ENCODE results near the gene MME.

Gene MME

DNA sequence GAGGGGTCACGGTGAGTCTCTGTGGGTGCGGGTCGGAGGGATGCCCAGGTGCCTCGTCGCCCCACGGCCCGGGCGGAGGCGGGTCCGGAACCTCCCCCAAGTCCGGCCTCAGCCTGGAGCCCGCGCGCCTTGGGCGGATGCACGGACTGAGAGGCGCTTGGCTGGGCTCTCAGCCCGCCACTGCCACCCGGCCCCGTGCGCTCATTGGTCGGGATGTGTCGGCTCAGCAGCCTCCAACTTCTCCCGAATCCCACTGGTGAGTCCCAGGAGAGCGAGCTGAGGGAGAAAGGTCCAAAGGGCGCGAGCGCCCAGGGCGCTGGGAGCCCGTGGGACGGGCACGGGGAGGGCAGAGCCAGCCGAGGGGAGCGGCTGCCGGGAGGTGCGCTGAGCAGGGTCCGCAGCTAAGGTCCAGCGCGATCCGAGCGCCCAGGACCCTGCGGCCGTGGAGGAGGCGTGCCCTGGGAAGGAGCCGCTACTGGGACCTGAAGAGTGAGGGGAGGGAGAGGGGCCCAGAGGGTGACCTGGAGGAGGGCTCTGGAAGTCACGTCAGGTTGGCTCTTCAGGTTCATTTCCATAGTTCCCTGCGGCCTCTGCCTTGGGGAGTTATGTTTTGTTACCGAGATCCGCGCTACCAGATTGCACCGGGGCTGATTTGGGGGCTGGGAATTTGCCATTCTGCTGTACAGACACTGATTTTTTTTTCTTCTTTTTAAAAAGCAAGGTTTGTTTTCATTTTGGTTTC is at the start of gene MME:
MME (plus strand) TSS at position 574 of the 742 bp plus-strand sequence. CDS start 3,849 bp downstream, outside the sequence.
- DNase-seq (ENCODE audit: low read depth): no peak

DNA sequence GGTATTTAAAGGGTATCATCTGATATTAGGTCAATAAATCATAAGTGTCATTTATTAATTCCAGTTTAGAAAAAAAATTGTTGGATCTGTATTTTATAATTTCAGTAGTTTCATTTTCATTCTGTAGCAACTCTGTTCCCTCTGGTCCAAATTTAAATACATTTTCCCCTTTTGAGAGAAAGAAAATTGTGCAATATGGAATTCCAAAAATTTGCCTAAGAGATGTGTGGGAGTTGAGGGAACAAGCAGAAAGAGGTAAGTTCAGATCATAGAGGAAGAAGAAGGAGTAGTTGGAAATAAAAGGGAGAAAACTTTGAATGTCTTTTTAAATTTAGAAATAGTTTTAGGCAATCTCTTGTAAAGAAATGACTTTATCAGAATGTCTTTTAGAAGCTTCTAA is 48.9 kb upstream of the MME start:
- DNase-seq (ENCODE audit: low read depth): no peak

DNA sequence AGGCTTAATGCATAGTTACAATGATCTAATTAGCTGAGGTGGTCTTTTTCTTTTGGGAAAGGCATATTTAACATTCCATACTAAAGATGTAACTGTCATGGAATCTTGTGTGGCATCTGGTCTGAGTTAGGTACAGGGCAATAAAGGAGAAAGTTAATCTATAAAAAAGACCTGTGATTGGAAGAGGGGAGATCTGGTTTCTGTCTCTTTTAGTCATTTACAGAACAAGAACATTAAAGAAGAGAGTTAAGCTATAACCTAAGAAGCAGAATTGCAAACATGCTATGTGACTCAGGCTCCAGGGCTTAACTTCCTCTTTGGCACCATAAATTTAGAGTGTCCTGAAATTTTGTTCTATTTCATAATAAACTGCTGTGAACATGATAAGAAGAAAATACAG is 47.2 kb upstream of the MME start:
- DNase-seq (ENCODE audit: low read depth): no peak

DNA sequence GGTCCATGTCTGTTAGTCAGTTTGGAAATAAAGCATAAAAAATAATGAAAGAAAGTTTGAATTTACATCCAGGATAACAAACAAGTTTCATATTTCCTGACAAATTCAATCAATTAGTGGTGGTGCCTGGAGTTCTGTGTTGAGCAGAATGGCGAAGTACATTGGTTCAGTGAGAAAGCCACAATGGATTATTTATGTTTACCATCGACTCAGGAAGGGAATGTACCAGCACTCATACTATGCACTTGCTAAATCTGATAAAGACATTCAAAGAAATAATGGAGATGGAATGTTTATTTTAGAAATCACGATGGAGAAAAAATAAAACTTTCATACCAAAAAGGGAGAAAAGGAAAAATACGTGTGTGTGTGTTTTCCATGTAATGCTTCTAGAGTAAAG is 45.3 kb upstream of the MME start:
- DNase-seq (ENCODE audit: low read depth): no peak

DNA sequence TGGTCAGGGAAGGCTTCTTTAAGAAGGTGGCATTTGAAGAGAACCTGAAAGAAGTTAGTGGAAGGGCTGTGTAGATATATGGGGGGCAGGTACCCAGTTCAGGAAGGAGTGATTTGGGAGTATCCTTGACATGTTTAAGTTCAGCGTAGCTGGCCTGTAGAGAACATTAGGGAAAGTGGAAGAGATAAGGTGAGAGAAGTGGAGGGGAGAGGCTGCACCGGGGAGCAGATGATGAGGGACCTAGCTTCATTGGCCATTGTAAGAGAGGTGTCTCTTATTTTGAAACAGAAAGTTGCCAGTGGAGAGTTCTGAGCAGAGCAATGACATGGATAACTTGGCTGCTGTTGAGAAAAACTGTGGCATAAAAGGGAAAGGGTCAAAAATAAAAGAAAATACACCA is 44.6 kb upstream of the MME start:
- DNase-seq (ENCODE audit: low read depth): no peak

DNA sequence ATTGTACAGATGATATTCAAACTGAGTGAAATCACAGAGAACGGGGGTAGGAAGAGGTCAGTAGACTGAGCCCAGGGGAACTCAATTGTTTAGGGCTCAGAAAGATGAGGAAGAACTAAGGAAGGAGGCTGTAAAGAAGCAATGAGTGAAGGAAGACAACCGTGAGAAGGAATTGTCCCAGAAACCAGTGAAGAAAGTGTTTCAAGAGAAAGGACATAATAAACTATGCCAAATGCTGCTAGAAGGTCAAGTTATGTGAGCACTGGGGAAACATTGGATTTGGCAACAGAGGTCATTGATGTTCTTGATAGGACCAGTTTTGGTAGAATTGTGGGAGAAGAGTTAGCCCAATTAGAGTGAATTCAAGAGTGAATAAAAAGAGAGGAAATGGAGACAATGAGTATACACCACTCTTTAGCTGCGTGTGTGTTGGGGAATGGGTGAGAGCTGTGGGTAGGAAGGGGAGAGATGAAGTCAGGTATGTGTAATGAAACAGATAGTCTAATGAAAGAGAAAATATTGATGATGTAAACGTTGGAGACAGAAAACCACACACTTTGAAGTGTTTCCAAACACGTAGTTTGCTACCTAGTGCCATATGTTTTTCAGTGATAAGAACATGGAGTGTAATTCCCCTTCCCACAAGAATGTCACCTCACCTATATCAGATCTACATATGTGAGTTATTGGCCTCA is 42.5 kb upstream of the MME start:
- DNase-seq (ENCODE audit: low read depth): no peak

DNA sequence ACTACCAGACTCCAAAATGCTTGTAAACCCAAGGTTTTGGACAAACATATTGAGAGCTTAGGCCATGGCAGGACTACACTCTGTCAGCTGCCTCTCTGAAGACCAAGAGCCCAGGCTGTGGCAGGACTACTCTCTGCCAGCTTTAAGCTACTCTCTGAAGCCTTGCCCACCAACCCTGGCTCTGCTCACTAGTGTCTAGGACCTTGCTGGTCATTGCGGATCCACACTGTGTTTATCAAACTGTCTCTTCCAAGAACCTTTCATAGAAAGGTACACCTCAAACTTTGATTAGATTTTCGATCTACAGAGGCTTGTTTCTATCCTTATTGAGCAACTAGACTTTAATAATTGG is 41.9 kb upstream of the MME start:
- DNase-seq (ENCODE audit: low read depth): no peak

DNA sequence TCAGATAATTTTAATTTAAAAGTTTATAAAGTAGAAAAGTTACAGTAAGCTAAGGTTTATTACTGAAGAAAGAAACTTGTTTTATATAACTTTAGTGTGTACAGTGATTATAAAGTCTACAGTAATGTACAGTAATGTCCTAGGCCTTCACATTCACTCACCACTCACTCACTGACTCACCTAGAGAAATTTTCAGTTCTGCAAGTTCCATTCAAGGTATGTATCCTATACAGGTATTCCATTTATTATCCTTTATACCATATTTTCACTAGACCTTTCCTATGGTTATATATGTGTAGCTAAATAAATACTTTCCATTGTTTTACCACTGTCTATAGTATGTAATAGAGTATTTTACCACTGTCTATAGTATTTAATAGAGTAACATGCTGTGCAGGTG is 33.2 kb upstream of the MME start:
- no peak for DNase-seq (ENCODE audit: low read depth)

DNA sequence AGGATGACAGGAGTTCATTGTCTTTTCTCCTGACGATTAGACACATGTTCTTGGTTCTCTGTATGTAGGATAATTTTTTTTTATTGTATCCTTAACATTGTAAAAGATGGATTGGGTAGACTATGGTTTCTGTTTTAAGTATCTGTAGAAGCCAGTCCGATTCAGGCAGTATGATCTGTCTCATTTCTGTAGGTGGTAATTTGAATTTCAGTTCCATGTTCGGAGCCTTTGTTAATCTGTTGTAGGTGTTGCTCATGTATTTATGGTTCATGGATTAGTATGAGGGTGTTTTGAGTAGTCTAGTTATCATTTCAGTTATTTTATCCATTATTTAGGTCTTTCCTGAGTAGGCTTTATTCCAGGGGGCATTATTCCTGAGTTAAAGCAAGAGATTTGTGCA is 32.4 kb upstream of the MME start:
- no peak for DNase-seq (ENCODE audit: low read depth)

DNA sequence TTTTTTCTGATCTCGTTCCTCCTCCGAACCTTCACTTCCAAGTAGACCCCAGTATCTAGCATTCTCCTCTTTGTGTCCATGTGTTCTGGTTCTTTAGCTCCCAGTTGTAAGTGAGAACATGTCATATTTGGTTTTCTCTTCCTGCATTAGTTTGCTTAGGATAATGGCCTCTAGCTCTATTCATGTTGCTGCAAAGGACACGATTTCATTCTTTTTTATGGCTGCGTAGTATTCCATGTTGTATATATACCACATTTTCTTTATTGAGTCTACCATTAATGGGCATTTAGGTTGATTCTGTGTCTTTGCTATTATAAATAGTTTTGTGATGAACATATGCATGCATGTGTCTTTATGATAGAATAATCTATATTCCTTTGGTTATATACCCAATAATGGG is 30.2 kb upstream of the MME start:
- no peak for DNase-seq (ENCODE audit: low read depth)

DNA sequence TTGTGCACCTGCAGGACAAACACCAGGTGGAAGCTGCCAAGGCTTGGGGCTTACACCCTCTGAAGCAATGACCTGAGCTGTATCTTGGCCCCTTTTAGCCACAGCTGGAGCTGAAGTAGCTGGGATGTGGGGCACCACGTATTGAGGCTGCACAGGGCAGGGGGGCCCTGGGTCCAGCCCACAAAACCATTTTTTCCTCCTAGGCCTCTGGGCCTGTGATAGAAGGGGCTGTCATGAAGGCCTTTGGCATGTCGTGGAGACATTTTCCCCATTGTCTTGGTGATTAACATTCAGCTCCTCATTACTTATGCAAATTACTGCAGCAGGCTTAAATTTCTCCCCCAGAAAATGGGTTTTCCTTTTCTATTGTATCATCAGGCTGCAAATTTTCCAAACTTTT is 27.6 kb upstream of the MME start:
- DNase-seq (ENCODE audit: low read depth): no peak

DNA sequence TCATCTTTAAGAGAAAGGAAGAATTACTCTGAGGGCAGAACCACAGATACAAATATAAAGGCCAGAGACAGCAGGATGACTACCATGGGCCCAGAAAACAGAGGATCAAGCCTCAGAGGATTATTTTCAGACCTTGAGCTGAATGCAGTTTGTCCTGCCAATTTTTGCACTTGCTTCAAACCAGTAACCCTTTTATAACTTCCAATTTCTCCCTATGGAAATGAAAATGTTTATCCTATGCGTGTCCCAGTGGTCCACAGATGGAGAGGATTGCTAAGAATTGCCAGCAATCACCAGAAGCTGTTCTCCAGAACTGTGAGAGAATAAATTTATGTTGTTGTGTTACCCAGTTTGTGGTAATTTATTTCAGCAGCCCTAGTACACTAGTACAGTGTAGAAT is 26.4 kb upstream of the MME start:
- no peak for DNase-seq (ENCODE audit: low read depth)

DNA sequence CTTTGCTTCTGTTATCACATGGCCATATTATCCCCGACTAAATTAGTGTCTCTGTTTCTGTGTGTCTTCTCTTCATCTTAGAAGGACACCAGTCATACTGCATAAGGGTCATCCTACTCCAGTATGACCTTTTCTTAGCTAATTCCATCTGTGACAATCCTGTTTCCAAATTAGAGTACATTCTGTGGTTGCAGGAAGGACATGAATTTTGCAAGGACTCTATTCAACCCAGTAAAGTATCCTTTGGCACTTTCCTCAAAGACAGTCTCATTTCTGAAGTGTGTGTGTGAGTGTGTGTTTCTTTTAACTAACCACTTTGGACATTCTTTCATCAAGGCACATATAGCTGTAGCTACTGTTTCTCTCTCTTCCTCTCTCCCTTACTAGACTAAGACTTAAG is 15.2 kb upstream of the MME start:
- no peak for DNase-seq (ENCODE audit: low read depth)

DNA sequence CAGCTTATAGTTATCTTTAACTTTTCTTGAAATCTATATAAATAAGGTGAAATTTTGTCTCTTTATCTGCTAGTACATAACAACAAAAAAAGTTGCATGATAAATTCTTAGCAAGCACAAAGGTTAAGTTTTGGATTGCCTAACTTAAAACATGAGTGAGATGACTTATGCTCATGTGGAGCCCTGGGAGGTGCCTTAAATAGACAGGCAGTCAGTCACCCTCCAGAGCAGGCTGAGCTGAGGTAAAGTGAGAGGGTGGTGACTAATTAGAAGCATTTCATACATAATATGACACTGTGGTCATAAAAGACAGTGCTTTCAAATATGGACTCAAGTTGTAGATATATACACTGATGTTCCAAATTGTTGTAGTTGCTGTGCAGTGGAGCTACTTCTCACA is 14.6 kb upstream of the MME start:
- no peak for DNase-seq (ENCODE audit: low read depth)

DNA sequence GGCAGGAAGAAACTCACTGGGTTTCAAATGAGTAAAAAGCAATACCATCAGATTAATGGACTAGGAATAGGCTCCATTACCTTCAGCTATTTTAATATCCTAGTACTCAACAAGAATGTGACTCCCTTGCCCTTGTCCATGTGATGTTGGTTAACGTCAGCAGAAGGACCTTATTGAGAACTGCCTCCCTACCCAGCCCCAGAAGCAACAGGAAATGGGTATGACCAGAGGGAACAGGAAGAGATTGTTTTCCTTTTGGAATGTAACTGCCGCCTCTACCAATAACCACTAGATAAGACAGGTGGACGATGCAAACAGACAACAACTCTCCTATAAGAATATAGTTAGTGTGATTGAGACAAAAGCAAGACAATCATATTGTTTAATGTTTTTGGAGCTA is 10.4 kb upstream of the MME start:
- no peak for DNase-seq (ENCODE audit: low read depth)

DNA sequence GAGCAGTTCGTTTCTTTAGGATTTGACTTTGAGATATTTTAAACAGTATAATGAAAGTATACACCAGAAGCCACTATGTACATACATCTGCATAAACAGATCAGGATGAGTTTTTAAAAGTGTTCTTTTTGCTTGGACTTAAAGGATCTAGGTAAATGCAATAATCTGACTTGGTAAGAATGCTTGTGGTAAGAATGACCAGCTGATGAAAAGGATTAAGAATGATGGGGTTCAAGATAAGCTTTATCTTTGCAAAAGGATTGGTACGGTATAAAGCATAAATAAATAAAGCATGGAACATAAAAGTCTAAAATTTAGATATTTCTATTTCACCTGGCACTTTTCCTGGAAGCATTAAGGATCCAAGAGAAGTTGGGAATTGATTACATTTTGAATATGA is 9.8 kb upstream of the MME start:
- no peak for DNase-seq (ENCODE audit: low read depth)

DNA sequence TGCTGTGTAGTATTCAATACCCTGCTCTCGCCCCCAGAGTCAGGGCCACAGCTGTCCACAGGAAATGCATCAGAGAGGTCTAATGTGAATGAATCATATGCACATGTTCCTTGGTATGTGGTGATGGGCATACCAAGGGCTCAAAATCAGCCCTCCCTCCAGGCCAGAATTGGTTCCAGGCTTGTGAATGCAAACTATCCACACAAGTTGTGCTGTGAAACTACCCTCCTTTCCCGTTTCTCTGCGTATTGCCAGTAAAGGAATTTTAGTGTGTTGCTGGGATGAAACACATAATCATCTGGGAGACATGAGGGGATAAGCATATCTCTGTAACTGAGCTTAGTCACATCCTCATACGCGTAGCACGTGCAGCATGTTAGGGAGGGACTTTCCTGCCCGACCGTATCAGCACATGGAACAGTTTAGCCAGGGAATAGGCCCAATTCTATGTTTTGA is 9.2 kb upstream of the MME start:
- DNase-seq (ENCODE audit: low read depth): no peak

DNA sequence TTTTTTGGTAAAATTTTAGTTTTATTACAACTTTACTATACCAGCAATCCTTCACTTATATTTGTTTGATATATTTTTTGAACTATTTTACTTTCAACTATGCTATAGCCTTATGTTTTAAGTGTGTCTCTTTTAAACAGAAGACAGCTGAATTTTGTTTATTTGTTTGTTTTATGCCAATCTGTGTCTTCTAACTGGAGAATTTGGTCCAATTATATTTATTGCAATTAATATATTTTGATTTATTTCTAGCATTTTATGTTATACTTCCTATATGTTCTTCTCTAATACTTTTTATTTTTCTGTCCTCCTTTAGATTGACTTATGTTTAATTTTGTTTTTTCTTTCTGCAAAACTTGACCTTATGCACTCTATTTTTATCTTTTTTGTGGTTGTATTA is 4.9 kb upstream of the MME start:
- no peak for DNase-seq (ENCODE audit: low read depth)

DNA sequence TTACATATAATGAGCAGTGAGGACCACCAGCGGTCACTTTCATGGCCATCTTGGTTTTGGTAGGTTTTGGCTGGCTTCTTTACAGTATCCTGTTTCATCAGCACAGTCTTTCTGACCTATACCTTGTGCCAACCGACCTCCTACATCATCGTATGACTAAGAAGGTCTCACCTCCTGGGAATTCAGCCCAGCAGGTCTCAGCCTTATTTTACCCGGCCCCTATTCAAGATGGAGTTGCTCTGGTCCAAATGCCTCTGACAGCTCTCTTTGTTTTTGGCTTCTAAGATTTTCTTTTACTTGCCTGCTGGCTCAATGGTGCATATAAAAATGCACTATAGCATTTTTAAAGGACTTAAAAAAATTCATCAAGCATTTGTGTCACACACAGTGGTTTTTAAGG is 3.2 kb upstream of the MME start:
- no peak for DNase-seq (ENCODE audit: low read depth)

DNA sequence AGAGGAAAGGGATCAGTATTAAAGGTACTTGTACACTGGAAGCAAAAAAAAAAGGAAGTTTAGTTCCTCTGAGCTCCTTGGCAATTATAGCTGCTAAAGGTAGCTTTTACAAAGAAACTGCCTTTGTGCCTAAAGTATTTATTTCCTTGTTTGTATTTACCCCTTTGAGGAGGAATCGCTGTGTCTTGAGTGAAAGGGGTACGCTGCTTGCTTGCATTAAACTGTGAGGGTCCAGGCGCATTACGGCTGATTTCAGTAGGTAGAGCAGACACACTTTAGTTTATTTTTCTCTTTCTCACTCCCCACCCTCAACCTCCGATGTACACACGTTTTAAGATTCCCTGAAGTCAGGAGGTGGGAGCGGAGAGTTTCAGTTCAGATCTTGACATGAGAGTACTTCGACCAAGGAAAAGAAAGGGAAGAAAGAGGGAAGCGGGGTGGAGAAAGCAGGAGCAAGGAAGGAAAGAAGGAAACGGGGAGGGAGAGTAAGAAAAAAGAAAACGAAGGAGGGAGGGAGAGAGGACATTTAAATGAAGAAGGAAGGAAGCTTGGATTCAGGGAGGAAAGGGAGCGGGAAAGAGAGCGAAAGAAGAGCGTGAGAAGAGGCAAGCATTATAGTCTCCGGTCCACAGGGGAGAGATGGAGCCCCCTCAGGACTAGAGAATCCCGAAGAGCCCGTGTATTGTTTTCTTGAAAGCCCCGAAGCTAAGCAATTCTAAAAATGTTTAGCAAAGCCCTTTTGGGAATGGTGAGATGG is 1.2 kb upstream of the MME start:
- no peak for DNase-seq (ENCODE audit: low read depth)

DNA sequence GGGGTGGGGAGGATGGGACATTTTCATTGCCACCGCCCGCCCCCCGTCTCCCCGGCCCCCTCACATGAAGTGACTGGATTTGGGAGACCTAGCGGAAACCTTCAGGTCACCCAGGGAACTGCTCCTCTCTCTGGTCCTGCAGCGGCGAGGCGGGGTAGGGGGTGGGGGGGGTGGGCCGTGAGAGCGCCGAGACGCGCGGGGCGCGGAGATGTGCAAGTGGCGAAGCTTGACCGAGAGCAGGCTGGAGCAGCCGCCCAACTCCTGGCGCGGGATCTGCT is 712 bp upstream of the MME start:
- DNase-seq (ENCODE audit: low read depth): no peak

DNA sequence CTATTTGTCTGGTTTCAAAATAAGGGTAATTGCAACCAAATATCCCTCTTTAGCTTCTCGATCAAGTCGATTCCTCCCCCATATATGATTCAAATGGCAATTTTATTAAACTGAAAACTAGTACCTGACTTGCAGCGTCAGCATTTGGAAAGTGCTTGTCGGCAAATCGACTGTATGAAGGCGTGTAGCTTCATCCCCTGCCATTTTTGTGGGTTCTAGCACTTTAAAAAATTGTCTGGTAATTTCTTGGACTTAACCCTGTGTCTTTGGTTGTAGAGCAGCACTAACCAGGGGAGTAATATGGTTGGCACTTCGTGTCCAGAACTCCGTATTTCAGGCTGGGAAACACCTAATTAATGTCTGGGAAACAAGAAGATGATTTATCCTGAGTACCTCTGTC is 573 bp downstream of the MME start:
- no peak for DNase-seq (ENCODE audit: low read depth)

DNA sequence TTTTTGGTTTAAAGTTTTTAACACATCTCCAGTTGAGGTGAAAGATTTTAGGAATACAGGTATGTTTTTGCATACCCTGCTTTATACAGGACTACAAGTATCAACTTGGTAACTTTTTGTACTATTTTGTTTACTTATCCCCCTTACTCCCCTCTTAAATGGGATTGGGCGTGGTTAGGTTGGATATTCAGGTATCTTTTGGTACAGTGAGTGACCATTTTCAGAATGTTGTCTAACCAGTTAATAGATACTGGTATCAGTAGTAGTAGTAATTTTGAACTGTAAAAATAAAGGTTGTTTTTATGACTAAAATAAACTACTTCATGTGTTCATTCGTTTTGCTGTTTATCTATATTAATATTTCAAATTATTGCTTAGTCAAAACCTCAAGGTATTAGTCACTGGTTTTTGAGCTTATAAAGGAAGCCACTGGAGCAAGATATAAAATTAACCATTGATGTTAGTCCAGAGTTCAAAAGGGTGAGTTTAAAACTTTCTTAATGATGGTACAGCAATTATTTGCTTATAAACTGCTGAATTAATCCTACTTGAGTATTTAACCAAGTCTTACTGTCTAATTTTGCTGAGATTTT is 3.3 kb downstream of the MME start:
- DNase-seq (ENCODE audit: low read depth): no peak

All from activated T-cell treated with anti-CD3 and anti-CD28 coated beads for 24 hours (primary cell).